ENCODE data around the gene PHLDB2.

- TF ChIP-seq CTCF (IDR thresholded peaks at IDR 0.05), result no peak
- TF ChIP-seq POLR2AphosphoS5 (IDR thresholded peaks at IDR 0.05), result no peak
- TF ChIP-seq EP300 (IDR thresholded peaks at IDR 0.05), result no peak
Measured at GRCh38 chr3:111937871-111938270, 78.8 kb downstream of the PHLDB2 start.

All from upper lobe of left lung (tissue), 4 donors.